Peyer's patch (tissue), 4 donors: ENCODE data around the gene CCDC88A.

Experiments
- CTCF ChIP-seq, 6 experiments: fragments of 450-650 bp in 4 of 6; fragments of 200-600 bp in 2 of 6; sonication (generic) in 1 of 6; IDR thresholded peaks; one replicate each; pipeline ENCODE4 v1.5.1; 2017 to 2019; ENCODE audit warnings: antibody characterized with exemption in 6 of 6, mild to moderate bottlenecking in 3 of 6, moderate library complexity in 1 of 6
- POLR2A ChIP-seq, 2 donors: fragments of 450-650 bp; IDR thresholded peaks; one replicate each; pipeline ENCODE4 v1.5.1; 2017; ENCODE audit warnings: antibody characterized with exemption in 2 of 2, mild to moderate bottlenecking in 2 of 2, moderate library complexity in 2 of 2

GRCh38 chr2:55420871-55421270, 1.2 kb upstream of the CCDC88A start:
- TF ChIP-seq CTCF (IDR thresholded peaks at IDR 0.05), result no peak
- no peak for TF ChIP-seq POLR2A (IDR thresholded peaks at IDR 0.05)
